Endothelial cell (in vitro differentiated cells): ENCODE results near the gene GRM6. TPM values are rescaled to one million over a fixed set of nuclear protein-coding genes. Genes with fewer than 3 reads are reported as not detected.

ENCODE experiments used
- DNase-seq: peaks from one replicate; pipeline ENCODE4 v3.0.0; 2021; ENCODE audit warnings: low spot score
- H3K27ac Mint-ChIP-seq: one replicate; pipeline ENCODE4 v1.8.0; 2021; ENCODE audit warnings: mixed read lengths, inconsistent platforms; ENCODE audit not compliant: unreplicated experiment
- H3K27me3 Mint-ChIP-seq: one replicate; pipeline ENCODE4 v1.8.0; 2021; ENCODE audit warnings: mild to moderate bottlenecking, moderate library complexity, mixed read lengths, inconsistent platforms; ENCODE audit not compliant: unreplicated experiment
- H3K36me3 Mint-ChIP-seq: one replicate; pipeline ENCODE4 v1.8.0; 2021; ENCODE audit warnings: mild to moderate bottlenecking, low read depth, mixed read lengths, inconsistent platforms; ENCODE audit not compliant: unreplicated experiment
- H3K4me1 Mint-ChIP-seq: one replicate; pipeline ENCODE4 v1.8.0; 2021; ENCODE audit warnings: mild to moderate bottlenecking, mixed read lengths, inconsistent platforms; ENCODE audit not compliant: unreplicated experiment
- H3K4me3 Mint-ChIP-seq: one replicate; pipeline ENCODE4 v1.8.0; 2021; ENCODE audit warnings: mild to moderate bottlenecking, mixed read lengths, inconsistent platforms; ENCODE audit not compliant: unreplicated experiment
- H3K9me3 Mint-ChIP-seq: one replicate; pipeline ENCODE4 v1.8.0; 2021; ENCODE audit warnings: mixed read lengths, inconsistent platforms; ENCODE audit not compliant: unreplicated experiment
- total RNA-seq: library from RNA; stranded (reverse); fragmentation: NEBNext Ultra II Directional; extraction: Animal tissue kit (Norgen Biotek cat#: 25700); gene quantifications from one replicate; pipeline ENCODE4 v1.2.1, GENCODE V29; 2021; ENCODE audit not compliant: unreplicated experiment
- TF ChIP-seq, protein P1 (sequence below): fragments of 200-600 bp; sonication (generic); IDR thresholded peaks from one replicate; pipeline ENCODE4 v1.5.0; 2021; ENCODE audit warnings: antibody characterized with exemption; ENCODE audit not compliant: unreplicated experiment

GRM6 gene
- total RNA-seq, 1 donor from 2014 or later = not detected

DNA sequence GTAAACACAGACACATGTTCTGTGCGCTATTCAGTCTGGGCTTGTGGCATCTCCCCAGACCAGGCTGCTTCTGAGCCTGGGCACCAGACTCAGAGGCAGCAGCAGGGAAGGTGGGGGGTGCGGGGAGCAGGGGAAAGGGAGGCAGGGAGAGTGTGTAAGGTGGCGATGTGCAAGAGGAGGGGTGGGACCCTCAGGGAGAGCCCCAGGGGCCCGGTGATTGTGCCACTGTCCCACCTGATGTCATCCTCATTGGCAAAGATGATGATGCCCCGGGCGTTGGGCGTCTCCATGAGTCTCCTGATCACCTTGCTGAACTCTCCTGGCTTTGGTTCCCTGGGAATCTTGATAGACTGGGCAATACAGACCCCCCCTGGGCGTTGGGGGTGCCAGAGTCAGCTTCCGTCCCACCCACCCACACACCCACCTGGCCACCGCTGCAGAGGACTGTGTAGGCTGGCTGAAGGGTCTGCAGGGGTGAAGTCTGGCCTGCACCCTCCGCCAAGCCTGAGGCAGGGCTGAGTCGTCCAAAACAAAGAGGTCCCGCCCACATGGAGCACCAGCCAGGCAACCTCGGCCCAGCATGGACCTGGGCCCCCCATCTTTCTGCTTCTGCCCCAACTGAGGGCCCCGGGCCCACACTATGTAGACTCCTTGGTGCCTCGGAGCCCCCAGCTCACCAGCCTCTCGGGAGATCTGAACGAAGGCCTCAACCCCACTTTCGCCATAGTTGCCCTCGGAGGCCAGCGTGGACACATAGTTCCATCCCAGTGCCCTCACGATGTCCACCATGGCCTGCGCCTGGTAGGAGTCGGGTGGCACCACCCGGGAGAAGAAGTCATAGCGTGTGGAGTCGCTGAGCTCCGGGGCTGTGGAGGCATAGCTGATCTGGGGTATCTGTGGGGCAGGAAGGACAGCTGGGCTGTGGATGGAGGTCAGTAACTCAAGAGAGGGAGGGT is 3.7 kb downstream of the GRM6 start:
- peaks cover 3% of the 10 kb centered on the region for H3K4me1 Mint-ChIP-seq
- H3K27me3 Mint-ChIP-seq = peaks cover 21% of the 10 kb centered on the region
- TF ChIP-seq, protein P1, sequence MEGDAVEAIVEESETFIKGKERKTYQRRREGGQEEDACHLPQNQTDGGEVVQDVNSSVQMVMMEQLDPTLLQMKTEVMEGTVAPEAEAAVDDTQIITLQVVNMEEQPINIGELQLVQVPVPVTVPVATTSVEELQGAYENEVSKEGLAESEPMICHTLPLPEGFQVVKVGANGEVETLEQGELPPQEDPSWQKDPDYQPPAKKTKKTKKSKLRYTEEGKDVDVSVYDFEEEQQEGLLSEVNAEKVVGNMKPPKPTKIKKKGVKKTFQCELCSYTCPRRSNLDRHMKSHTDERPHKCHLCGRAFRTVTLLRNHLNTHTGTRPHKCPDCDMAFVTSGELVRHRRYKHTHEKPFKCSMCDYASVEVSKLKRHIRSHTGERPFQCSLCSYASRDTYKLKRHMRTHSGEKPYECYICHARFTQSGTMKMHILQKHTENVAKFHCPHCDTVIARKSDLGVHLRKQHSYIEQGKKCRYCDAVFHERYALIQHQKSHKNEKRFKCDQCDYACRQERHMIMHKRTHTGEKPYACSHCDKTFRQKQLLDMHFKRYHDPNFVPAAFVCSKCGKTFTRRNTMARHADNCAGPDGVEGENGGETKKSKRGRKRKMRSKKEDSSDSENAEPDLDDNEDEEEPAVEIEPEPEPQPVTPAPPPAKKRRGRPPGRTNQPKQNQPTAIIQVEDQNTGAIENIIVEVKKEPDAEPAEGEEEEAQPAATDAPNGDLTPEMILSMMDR = no peak
- peaks cover 27% of the 10 kb centered on the region for H3K9me3 Mint-ChIP-seq
- DNase-seq = no peak
- peaks cover 29% of the 10 kb centered on the region for H3K36me3 Mint-ChIP-seq
- no peak overlapping the region for H3K27ac Mint-ChIP-seq
- peak overlapping the region; percentile 31 for H3K4me3 Mint-ChIP-seq

DNA sequence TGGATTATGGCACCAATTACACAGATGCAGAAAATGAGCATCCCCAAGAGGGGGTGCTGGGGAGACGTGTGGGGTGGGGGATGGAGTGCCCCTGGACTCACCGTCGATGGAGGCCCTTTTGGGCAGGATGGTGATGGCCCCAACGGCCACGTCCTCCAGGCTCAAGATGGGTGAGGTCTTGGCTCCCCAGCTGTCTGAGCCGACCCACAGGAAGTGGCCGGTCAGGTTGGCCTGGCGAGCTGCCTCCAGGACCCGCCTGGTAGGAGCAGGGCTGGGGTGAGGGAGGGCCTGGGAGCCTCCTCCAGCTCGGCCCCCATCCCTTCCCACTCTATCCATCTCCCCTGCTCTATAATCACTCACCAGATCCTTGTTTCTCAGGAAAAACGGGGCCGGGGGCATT is 4.6 kb downstream of the GRM6 start:
- Mint-ChIP-seq H3K36me3 (peaks cover 28% of the 10 kb centered on the region), H3K4me3 (no peak overlapping the region), H3K27ac (no peak overlapping the region), H3K4me1 (peaks cover 2% of the 10 kb centered on the region), H3K27me3 (peaks cover 20% of the 10 kb centered on the region), H3K9me3 (peaks cover 27% of the 10 kb centered on the region)
- TF ChIP-seq, protein P1 = no peak
- no peak for DNase-seq

DNA sequence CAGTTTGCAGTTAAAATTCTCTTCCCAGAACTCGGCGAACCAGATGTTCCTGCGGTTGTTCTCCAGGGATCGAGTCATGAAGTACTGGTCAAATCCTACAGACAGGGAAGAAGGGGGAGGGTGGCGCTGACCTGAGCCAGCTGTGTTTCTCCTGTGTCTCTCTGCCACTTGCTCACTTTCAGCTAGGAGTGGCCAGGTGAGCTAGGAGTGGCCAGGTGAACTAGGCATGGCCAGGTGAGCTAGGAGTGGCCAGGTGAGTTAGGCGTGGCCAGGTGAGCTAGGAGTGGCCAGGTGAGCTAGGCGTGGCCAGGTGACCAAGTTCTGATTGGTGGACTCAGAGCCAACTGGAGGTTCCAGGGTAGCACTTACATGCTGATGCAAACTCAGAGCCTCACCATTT is 5.8 kb downstream of the GRM6 start:
- no peak for DNase-seq
- no peak overlapping the region for H3K27ac Mint-ChIP-seq
- TF ChIP-seq, protein P1 = no peak
- peaks cover 17% of the 10 kb centered on the region for H3K27me3 Mint-ChIP-seq
- H3K36me3 Mint-ChIP-seq = peaks cover 25% of the 10 kb centered on the region
- no peaks in the 10 kb centered on the region for H3K4me1 Mint-ChIP-seq
- no peak overlapping the region for H3K4me3 Mint-ChIP-seq
- peaks cover 27% of the 10 kb centered on the region for H3K9me3 Mint-ChIP-seq

DNA sequence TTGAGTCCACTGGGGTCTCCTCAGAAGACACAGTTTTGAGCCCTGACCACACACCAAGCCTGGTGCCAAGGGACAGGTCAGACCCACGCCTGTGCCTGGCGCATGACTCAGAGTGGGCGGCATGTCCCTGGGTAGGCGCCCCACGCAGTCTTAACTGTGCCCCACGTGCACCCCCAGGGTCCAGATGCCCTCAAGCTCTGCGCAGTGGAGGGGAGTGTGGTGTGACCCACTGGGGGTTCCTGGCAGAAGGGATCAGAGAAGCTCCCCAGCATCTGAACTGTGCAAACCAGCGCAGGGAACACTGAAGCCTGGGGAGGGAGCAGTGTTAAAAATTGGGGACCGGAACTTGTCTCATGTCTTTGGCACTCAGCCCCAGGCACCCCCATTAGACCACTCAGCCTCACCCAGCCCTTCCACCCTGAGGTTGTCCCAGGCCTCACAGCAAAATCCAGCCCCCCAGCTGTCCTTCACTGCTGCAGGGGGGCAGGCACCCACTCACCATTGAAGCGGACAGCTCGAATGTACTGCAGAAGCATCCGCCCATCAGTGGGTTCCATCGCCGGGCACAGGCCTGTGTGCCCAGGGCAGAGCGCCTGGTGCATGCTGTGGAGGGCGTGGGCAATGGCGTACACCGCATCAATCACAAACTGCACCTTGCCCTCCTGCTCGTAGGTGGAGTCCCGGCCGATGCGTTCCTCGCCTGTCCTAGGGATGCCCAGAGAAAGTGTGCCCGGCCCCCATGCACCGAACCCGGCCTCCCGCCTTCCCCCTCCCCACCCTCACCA is 6.5 kb downstream of the GRM6 start:
- H3K4me1 Mint-ChIP-seq = no peaks in the 10 kb centered on the region
- DNase-seq = no peak
- peaks cover 32% of the 10 kb centered on the region for H3K9me3 Mint-ChIP-seq
- no peak overlapping the region for H3K4me3 Mint-ChIP-seq
- H3K36me3 Mint-ChIP-seq = peaks cover 28% of the 10 kb centered on the region
- TF ChIP-seq, protein P1 = no peak
- peaks cover 15% of the 10 kb centered on the region for H3K27me3 Mint-ChIP-seq
- H3K27ac Mint-ChIP-seq = no peak overlapping the region
